Measurements from ENCODE around the gene GRIK4.

The GRIK4 gene

DNA sequence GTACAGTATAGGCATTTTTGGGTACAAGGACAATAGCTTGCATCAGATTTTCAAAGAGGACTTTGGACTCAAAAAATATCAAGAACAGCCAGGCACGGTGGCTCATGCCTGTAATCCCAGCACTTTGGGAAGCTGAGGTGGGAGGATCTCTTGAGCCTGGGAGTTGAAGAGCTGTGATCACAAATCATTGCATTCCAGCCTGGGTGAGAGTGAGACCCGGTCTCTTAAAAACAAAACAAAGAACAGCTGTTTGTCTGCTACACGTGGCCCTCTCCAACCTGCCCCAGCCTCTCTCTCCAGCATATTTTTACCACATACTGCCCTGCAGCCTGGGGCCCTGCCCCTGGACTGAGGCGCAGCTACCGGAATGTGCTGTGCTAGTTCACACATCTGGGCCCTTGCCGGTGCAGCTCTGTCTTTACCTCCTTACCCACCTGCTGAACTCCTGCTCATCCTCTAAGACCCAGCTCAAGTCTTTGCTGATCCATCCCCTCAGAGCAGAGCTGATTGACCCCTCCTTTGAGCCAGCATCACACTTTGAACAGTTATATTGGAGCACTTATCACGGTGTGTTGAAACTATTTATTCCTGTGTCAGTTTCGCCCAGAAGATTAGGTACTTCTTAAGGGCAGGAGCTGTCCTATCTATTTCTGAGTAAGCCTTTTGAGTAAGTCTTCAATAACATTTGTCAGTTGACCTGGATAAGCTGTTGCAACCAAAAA is 29.4 kb downstream of the GRIK4 start:
- H3K9me3 Mint-ChIP-seq = peaks cover 0 to 4% of the 10 kb centered on the region in 2 donors
- DNase-seq (no peak), ATAC-seq (replicated peaks) (no peak)
- H3K36me3 Mint-ChIP-seq = peaks cover 0 to 4% of the 10 kb centered on the region in 2 donors
- peaks cover 0 to 7% of the 10 kb centered on the region in 2 donors for H3K27me3 Mint-ChIP-seq
- H3K27ac Mint-ChIP-seq = peak overlapping the region; percentile 61
- H3K4me1 Mint-ChIP-seq = peaks cover 23 to 26% of the 10 kb centered on the region in 2 donors
- no peak overlapping the region for H3K4me3 Mint-ChIP-seq

DNA sequence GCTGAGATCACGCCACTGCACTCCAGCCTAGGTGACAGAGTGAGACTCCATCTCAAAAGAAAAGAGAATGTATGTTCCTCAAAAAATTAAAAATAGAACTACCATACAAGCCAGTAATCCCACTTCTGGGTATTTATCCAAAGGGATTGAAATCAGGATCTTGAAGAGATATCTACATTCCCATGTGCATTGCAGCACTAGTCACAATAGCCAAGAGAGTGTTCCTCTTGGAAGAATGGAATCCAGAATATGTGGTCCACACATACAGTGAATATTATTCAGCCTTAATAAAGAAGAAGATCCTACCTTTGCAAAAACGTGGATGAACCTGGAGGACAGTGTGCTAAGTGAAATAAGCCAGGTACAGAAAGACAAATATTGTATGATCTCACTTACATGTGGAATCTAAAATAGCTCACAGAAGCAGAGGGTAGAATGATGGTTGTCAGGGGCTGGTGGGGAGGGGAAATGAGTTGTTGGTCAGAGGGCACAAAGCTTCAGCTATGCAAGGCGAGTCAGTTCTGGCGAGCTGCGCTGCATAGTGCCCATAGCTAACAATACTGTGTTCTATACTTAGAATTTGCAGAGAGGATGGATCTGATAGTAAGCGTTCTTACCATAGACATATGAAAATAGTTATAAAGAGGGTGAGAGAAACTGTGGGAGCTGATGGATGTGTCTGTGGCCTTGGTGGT is 32.1 kb downstream of the GRIK4 start:
- Mint-ChIP-seq H3K27ac (no peak overlapping the region), H3K4me3 (no peak overlapping the region), H3K4me1 (peaks cover 34 to 36% of the 10 kb centered on the region in 2 donors), H3K36me3 (peaks cover 0 to 4% of the 10 kb centered on the region in 2 donors), H3K9me3 (peaks cover 0 to 4% of the 10 kb centered on the region in 2 donors), H3K27me3 (peaks cover 3 to 6% of the 10 kb centered on the region in 2 donors)
- DNase-seq = no peak
- no peak for ATAC-seq (replicated peaks)

DNA sequence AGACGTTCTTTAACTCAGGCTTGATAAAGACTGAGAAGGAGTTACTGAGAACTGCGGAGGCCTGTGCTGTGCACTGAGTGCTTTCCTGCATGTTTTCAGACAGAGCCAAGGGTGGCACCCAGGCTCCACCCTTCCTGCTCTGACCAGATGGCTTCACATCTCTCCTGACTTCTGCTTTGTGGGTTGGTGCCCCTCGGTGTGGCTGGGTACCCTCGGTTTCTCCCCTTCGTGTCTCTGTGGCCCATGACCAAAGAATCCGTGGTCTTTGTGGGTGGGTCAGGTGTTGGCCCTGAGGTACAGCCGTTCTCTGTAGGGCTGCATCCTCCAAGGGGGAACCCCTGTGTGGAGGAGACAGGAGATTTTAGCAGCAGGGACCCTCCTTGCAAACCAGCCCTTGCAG is 34.3 kb downstream of the GRIK4 start:
- H3K27ac Mint-ChIP-seq = peak overlapping the region; percentile 15
- peaks cover 0 to 4% of the 10 kb centered on the region in 2 donors for H3K36me3 Mint-ChIP-seq
- ATAC-seq (replicated peaks) = peak; percentile 89 to 91
- peak; percentile 27 for DNase-seq
- H3K4me3 Mint-ChIP-seq = peak overlapping the region in 1 of 2 donors; percentile 21
- H3K27me3 Mint-ChIP-seq = peaks cover 12 to 22% of the 10 kb centered on the region in 2 donors
- H3K9me3 Mint-ChIP-seq = peaks cover 0 to 4% of the 10 kb centered on the region in 2 donors
- H3K4me1 Mint-ChIP-seq = peaks cover 24 to 41% of the 10 kb centered on the region in 2 donors

DNA sequence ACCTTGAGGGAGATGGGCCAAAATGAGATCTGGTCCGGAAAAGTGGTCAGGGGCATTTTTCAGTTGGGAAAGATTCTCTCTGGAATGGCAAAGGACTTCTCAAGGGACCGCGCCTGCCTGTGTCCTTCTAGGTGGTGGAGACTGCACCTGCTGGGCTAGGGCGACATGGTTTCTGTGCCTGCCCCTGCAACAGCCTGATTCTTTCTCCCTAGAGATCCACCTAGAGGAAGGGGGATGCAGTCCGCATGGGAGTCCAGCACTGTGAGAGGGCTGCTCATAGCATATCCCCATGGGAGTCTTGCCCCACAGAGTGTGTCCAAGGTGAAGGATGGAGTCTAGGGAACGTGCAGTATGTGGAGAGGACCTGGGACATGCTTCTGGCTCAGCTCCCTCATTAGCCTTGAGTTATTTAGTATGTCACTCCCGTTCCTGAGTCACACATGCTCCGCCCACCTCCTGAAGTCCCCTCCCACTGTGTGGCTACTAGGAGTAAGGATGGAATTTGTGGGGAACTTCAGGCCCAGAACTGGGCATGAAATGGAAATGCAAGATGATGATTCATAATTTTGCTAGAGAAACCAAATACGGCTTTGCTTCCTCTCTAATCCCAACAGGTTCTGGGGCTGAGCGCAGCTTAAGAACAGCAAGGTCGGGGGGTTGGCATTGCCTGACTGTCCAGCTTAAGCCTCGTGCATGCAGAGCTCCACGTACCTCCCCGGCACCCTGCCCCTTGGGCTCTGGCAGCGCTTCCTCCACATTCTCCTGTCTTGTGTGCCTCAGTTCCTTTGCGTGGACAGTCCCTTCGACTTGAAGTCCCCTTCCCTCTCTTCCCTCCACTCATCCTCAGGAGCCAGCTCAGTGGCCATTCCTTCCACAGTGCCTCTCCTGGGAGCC is 35.0 kb downstream of the GRIK4 start:
- no peak overlapping the region for H3K27ac Mint-ChIP-seq
- H3K36me3 Mint-ChIP-seq = peaks cover 0 to 4% of the 10 kb centered on the region in 2 donors
- no peak for ATAC-seq (replicated peaks)
- peaks cover 24 to 39% of the 10 kb centered on the region in 2 donors for H3K4me1 Mint-ChIP-seq
- H3K4me3 Mint-ChIP-seq = no peak overlapping the region
- DNase-seq = no peak
- peaks cover 0 to 3% of the 10 kb centered on the region in 2 donors for H3K9me3 Mint-ChIP-seq
- H3K27me3 Mint-ChIP-seq = peaks cover 14 to 26% of the 10 kb centered on the region in 2 donors

DNA sequence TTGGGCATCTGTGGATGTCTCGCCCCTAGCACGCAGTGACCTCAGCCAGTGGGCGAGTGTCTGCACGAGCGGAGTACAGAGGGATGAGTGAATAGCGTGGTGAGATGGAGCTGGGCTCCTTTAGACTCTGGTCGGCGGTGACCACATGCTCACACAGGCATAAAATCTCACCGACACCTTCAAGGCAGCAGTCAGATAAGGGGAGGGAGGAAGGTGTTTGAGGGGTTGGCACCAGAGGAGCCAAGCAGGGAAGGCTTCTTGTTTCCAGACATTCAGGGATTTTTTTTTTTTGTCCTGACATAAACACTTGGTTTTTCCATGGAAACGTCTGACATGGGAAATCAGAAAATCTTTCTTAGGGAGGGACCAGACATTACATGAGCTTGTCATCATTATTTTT is 35.8 kb downstream of the GRIK4 start:
- Mint-ChIP-seq H3K9me3 (no peaks in the 10 kb centered on the region), H3K4me1 (peaks cover 24 to 41% of the 10 kb centered on the region in 2 donors), H3K27me3 (peaks cover 14 to 26% of the 10 kb centered on the region in 2 donors), H3K27ac (peak overlapping the region; percentile 10), H3K4me3 (no peak overlapping the region), H3K36me3 (no peaks in the 10 kb centered on the region)
- DNase-seq = no peak
- ATAC-seq (replicated peaks) = no peak

DNA sequence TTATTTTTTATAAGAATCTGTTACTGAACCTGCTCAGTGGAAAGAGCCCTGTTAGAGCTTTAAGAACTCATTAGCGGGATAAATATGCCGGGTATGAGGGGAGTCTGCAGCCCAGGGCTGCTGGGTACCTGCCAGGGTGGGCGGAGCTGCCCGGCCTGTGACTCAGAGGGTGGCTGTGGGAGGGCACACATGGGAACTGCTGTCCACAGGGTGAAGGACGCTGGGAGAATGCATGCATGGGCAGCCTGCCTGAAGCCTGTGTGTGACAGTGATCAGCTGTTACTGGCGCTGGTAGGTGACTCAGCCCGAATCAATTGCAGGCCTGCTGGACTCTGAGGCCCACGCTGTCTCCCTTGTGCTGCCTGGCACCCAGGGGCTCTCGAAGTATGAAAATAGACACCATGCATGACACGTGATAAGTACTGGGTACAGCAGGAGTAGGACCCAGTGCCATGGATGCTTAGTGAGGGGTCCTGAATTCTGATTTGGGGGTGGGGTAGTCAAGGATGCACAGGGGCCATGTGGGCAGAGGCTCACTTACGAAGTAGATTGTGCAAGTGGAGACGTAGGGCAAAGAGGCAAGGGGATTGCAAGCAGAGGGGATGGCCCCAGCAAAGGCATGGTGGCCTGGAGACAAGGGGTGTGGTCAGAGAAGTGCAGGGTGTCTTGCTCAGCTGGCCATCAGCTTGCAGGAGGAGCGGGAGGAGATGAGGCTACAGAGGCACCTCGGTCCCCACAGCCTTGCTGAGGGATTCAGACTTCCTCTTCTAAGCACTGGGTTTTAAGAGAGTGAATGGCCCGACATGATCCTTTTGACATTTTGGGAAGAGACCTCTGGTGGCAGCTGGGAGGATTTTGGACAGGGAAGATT is 36.5 kb downstream of the GRIK4 start:
- Mint-ChIP-seq H3K36me3 (no peaks in the 10 kb centered on the region), H3K27ac (no peak overlapping the region), H3K4me1 (peaks cover 24 to 43% of the 10 kb centered on the region in 2 donors), H3K27me3 (peaks cover 14 to 26% of the 10 kb centered on the region in 2 donors), H3K4me3 (no peak overlapping the region), H3K9me3 (no peaks in the 10 kb centered on the region)
- ATAC-seq (replicated peaks) (no peak), DNase-seq (no peak)

DNA sequence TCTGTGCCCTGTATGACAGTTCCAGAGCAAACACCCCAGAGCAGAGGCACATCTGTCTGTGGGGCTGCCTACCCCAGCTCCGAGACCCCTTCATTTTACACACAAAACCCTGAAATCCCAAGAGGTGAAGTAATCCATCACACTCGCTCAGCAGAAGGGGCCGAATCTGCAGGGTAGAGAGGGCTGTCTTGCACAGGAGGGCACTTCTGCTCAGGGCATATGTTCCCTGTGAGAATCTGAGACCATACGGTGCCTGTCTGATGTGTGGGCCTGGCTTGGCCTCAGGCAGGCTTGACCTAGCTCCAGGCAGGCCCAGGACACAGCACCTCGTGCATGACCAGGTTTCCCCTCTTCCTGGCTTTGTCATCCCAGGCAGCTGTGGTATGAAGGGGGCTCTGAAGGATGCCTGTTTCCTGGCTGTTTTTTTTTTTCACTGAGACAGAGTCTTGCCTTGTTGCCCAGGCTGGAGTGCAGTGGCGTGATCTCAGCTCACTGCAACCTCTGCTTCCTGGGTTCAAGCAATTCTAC is 37.2 kb downstream of the GRIK4 start:
- Mint-ChIP-seq H3K27me3 (peaks cover 14 to 26% of the 10 kb centered on the region in 2 donors), H3K4me1 (peaks cover 23 to 45% of the 10 kb centered on the region in 2 donors), H3K4me3 (no peak overlapping the region), H3K27ac (no peak overlapping the region), H3K9me3 (no peaks in the 10 kb centered on the region), H3K36me3 (no peaks in the 10 kb centered on the region)
- DNase-seq (no peak), ATAC-seq (replicated peaks) (no peak)

DNA sequence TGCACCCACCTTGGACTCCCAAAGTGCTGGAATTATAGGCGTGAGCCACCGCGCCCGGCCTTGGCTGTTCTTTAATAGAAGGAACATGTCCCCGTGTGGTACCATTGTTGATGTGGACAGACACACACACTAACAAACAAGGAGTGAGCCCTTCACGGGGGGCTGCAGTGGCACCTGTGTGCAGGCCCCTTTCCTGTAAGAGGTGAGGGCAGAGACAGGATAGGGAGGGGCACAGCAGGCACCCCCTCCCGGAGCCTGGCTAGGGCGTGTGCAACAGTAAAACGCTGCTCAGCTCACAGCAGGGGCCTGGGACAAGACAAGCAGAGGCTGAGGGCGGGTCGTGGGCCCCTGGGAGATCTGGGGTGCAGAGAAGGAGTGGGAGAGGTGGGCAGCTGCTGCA is 37.8 kb downstream of the GRIK4 start:
- Mint-ChIP-seq H3K9me3 (no peaks in the 10 kb centered on the region), H3K27ac (no peak overlapping the region), H3K4me1 (peaks cover 18 to 43% of the 10 kb centered on the region in 2 donors), H3K4me3 (no peak overlapping the region), H3K36me3 (no peaks in the 10 kb centered on the region), H3K27me3 (peaks cover 14 to 26% of the 10 kb centered on the region in 2 donors)
- no peak for DNase-seq
- ATAC-seq (replicated peaks) = no peak

DNA sequence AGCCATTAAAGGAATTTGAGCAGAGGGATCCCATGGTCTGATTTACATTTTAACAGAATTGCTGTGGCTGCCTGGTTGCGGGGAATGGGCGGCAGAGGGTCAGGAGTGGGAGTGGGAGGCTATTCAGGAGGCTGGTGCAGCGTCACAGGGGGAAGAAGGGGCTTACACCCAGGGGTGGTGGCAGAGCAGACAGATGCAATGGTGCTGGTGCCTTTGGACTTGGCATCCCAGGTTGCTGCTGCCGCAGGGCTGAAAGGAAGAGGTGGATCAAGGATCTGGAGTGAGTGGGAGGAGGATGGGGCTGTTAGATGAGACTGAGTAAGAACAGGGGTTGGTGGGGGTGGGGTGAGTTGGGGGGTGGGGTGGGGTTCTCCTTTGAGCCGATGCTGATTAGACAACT is 38.5 kb downstream of the GRIK4 start:
- H3K27me3 Mint-ChIP-seq = peaks cover 14 to 26% of the 10 kb centered on the region in 2 donors
- DNase-seq = no peak
- ATAC-seq (replicated peaks) = no peak
- H3K36me3 Mint-ChIP-seq = no peaks in the 10 kb centered on the region
- no peaks in the 10 kb centered on the region for H3K9me3 Mint-ChIP-seq
- H3K4me1 Mint-ChIP-seq = peaks cover 15 to 44% of the 10 kb centered on the region in 2 donors
- no peak overlapping the region for H3K4me3 Mint-ChIP-seq
- H3K27ac Mint-ChIP-seq = no peak overlapping the region

DNA sequence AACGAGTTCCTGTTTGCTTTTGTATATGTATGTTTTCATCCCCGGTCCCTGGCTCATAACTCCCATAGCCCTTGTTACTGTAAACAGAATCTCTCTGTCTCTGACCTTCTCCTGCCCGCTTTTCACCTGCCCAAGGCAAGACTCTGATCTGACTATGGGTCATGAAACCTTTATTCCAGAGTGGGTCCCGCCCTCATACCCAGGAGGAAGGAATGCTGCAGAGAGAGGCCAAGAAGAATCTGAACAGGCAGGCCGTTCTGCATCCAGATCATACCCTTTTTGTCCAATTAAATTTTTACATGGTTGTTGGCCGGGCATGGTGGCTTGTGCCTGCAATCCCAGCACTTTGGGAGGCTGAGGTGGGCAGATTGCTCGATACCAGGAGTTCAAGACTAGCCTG is 39.6 kb downstream of the GRIK4 start:
- no peak for ATAC-seq (replicated peaks)
- H3K4me3 Mint-ChIP-seq = no peak overlapping the region
- no peak for DNase-seq
- H3K27me3 Mint-ChIP-seq = peaks cover 22 to 30% of the 10 kb centered on the region in 2 donors
- no peak overlapping the region for H3K27ac Mint-ChIP-seq
- peaks cover 8 to 42% of the 10 kb centered on the region in 2 donors for H3K4me1 Mint-ChIP-seq
- no peaks in the 10 kb centered on the region for H3K9me3 Mint-ChIP-seq
- no peaks in the 10 kb centered on the region for H3K36me3 Mint-ChIP-seq

DNA sequence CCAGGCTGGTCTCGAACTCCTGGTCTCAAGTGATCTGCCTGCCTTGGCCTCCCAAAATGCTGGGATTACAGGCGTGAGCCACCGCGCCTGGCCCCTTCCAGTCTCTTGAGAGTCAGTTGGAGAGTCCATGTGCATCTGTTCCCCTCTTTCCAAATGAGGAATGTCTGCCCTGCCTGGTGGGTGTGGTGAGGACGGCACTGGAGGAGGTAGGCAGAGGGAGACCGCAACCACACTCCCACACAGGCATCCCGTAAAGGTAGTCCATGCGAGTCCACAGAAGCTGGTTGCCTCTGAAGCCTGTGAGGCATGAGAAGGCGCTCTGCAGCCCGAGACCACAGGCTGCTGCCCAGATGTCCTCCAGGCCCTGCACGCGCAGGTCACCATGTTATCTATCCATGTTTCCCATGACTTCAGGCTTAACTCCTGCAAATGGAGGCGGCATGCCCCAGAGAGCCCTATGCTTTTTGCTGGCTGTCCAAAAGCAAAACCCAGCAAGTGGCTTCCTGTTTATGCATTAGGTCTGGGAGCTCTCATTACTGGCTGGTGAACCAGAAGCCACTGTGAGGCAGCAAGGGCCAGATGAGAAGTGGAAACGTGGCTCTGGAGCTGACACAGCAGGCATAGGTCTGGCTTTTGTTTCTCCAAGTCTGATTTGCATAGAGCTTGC is 43.4 kb downstream of the GRIK4 start:
- H3K9me3 Mint-ChIP-seq = no peaks in the 10 kb centered on the region
- no peaks in the 10 kb centered on the region for H3K36me3 Mint-ChIP-seq
- H3K27ac Mint-ChIP-seq = no peak overlapping the region
- DNase-seq = no peak
- peaks cover 6 to 33% of the 10 kb centered on the region in 2 donors for H3K4me1 Mint-ChIP-seq
- H3K27me3 Mint-ChIP-seq = peaks cover 28 to 30% of the 10 kb centered on the region in 2 donors
- peak; percentile 50 to 58 for ATAC-seq (replicated peaks)
- H3K4me3 Mint-ChIP-seq = no peak overlapping the region

DNA sequence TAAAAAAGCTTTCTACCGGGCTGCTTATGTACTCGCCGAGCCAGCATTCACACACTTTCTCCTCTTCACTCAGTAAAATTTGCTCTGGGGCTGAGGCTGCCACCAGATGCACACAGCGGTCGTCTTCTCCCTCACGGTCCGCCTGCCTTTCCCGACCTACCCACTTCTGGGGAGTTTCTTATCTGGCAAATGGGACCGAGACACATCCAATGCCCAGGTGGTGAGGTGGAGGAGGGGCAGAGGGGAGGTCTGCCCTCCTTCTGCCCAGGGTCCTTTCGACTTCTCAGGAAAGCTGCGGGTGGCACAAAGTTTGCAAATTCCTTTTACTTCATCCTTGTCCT is 43.9 kb downstream of the GRIK4 start:
- no peak overlapping the region for H3K27ac Mint-ChIP-seq
- peaks cover 6 to 30% of the 10 kb centered on the region in 2 donors for H3K4me1 Mint-ChIP-seq
- DNase-seq = no peak
- ATAC-seq (replicated peaks) = no peak
- H3K4me3 Mint-ChIP-seq = no peak overlapping the region
- H3K9me3 Mint-ChIP-seq = no peaks in the 10 kb centered on the region
- H3K27me3 Mint-ChIP-seq = peaks cover 25 to 28% of the 10 kb centered on the region in 2 donors
- no peaks in the 10 kb centered on the region for H3K36me3 Mint-ChIP-seq

DNA sequence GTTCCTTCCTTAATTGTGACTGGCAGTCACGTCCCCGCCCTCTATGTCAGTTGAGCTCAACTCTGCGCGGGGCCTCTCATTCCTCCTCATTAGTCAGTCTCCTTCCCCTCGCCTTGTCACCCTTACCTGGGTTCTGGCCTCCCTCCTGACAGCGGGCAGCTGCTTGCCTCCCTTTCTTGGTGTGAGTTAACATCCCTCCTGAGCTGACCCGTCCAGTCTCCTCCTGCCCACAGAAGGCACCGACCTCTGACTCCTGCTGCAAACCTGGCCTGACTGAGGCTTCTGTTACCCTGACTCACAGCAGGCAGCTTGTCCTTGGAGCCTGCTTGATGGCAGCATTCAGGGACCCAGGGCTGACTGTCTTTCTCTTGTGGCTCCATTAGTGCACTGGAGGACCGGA is 45.2 kb downstream of the GRIK4 start:
- no peaks in the 10 kb centered on the region for H3K36me3 Mint-ChIP-seq
- H3K4me1 Mint-ChIP-seq = peaks cover 7 to 26% of the 10 kb centered on the region in 2 donors
- DNase-seq (no peak), ATAC-seq (replicated peaks) (no peak)
- H3K27ac Mint-ChIP-seq = no peak overlapping the region
- peaks cover 27 to 34% of the 10 kb centered on the region in 2 donors for H3K27me3 Mint-ChIP-seq
- H3K9me3 Mint-ChIP-seq = no peaks in the 10 kb centered on the region
- no peak overlapping the region for H3K4me3 Mint-ChIP-seq
